Ovary (tissue), 9 donors: ENCODE results near the gene SLC19A1. TPM values are rescaled to one million over a fixed set of nuclear protein-coding genes. Genes with fewer than 3 reads are reported as not detected.

Experiments used
- DNase-seq, 5 donors: peaks; one replicate each; pipeline ENCODE4 v3.0.0-alpha.2; 2019 to 2020
- H3K27ac ChIP-seq, 2 donors: fragments of 200-600 bp; one replicate each; pipeline versions ENCODE4 v1.5.1 to v1.8.0; 2019 to 2022
- H3K27me3 ChIP-seq: fragments of 200-600 bp; one replicate; pipeline ENCODE4 v1.8.0; 2022
- H3K36me3 ChIP-seq: fragments of 200-600 bp; sonication (generic); one replicate; pipeline ENCODE4 v1.5.1; 2019
- H3K4me1 ChIP-seq: one replicate; pipeline ENCODE4 v1.8.1; 2013; ENCODE audit warnings: mild to moderate bottlenecking, moderate library complexity; ENCODE audit not compliant: insufficient read depth
- H3K4me3 ChIP-seq: fragments of 200-600 bp; sonication (generic); one replicate; pipeline ENCODE4 v1.5.1; 2017
- H3K9me3 ChIP-seq, 2 donors: fragments of 200-600 bp in 1 of 2; sonication (generic) in 1 of 2; one replicate each; pipeline versions ENCODE4 v1.5.1 to v1.8.1; 2013 to 2019; ENCODE audit warnings: mild to moderate bottlenecking in 1 of 2, moderate library complexity in 1 of 2
- EP300 ChIP-seq: sonication (generic); formaldehyde crosslinking; IDR thresholded peaks from one replicate; pipeline ENCODE4 v1.6.1; 2017; ENCODE audit warnings: antibody characterized with exemption
- POLR2A ChIP-seq: fragments of 450-650 bp; IDR thresholded peaks from one replicate; pipeline ENCODE4 v1.6.1; 2017; ENCODE audit warnings: antibody characterized with exemption, mild to moderate bottlenecking, moderate library complexity
- WGBS, 3 donors: extraction: QIAGEN DNeasy Blood & Tissue Kit in 1 of 3; methylation state at CpG; one replicate each; pipeline versions ENCODE4 v1.1.5 to v1.1.7; 2013 to 2017; 5-methylcytosine and 5-hydroxymethylcytosine counted together
- intact Hi-C, 4 donors: fragments of 100-400 bp; cut with DNase I; formaldehyde crosslinking; loops; one replicate each; pipeline versions ENCODE4 v1.11.0 to v1.15.1; 2022 to 2023
- polyA plus RNA-seq, 2 donors: library from polyadenylated mRNA; stranded (reverse); fragments of 200-250 nt in 1 of 2; fragments of 350-450 nt in 1 of 2; fragmentation: Illumina TruSeq in 1 of 2; extraction: RNeasy Lipid Tissue Mini Kit (QIAGEN cat#74804) in 1 of 2; gene quantifications; one replicate each; pipeline ENCODE4 v1.2.3, GENCODE V29; 2013 to 2014
- total RNA-seq, 7 donors: library from RNA; depleted of rRNA in 2 of 7; stranded (reverse); fragments of >200 nt in 2 of 7; fragmentation: NEBNext Ultra II Directional in 3 of 7; extraction: Animal tissue kit (Norgen Biotek cat#: 25700) in 3 of 7; gene quantifications; one replicate each; pipeline versions ENCODE4 v1.1.0 to v1.2.4, GENCODE V29; 2016 to 2023
- TF ChIP-seq, protein P1 (sequence below), 3 donors: fragments of 450-650 bp in 2 of 3; fragments of 200-600 bp in 1 of 3; IDR thresholded peaks; one replicate each; pipeline versions ENCODE4 v1.5.1 to v1.8.0; 2016 to 2022; ENCODE audit warnings: antibody characterized with exemption in 3 of 3, mild to moderate bottlenecking in 1 of 3
- donor health status: DM: no; HTN: no; CAD: no; lungs with moderate emphysema.
- donor health status: DM: no; HTN: no; CAD: no.
- donor health status: Bipolar disorder and iron deficiency.
- donor health status: DM: yes; HTN: yes; CAD: no.
- donor health status: DM: no; HTN: no; CAD: no.
- donor health status: DM: yes; HTN: yes; CAD: no.

Gene SLC19A1
- total and polyA plus RNA-seq, 9 donors: 0.88 to 18.2 (median 8.1) TPM

DNA sequence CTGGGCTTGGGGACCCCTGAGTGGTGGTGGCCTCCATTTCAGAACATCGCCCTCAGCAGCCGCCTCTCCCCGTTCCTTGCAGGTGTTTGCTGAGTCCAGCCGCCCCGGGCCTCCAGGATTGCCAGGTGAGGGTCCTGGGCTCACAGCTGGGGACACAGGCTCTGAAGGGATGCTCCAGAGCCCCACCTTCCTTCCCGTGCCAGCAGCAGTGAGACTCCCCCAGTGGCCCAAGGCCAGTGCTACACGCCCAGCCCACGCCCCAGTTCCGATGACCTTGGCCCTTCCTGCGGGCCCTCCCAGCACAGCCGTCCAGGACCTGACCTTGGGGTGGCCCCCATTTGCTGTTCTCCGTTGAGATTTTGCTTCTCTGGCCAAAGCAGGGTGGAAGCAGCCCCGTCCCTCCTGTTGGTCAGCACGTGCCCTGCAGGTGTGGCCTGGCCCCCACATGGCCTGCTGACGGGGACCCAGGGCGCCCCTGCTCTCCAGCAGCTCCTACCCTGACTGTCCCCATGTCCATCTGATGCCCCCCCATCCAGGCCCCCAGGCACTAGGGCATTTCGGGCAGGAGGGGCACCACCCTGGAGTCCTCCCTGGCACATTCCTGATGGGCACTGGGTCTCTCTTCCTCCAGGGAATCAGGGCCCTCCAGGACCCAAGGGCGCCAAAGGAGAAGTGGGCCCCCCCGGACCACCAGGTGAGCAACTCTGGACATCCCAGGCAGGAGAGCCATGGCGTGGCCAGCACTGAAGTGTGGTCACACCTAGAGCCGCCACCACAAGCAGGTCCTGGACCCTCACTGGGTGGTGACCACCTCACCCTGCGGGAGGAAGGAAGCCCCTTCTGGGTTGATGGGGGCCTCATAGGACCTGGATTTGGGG is 45.0 kb downstream of the SLC19A1 start:
- peak; percentile 32 to 80 (median 39) for DNase-seq
- Histone ChIP-seq H3K9me3 (no peaks in the 10 kb centered on the region), H3K4me1 (peaks cover 3% of the 10 kb centered on the region), H3K36me3 (no peaks in the 10 kb centered on the region), H3K4me3 (no peak overlapping the region), H3K27ac (peak overlapping the region in 1 of 2 donors; percentile 14), H3K27me3 (no peaks in the 10 kb centered on the region)
- WGBS, 3 donors: 54 to 61% (median 59%) methylated on average over 20 to 22 of the region's 22 CpGs
- TF ChIP-seq, protein P1, sequence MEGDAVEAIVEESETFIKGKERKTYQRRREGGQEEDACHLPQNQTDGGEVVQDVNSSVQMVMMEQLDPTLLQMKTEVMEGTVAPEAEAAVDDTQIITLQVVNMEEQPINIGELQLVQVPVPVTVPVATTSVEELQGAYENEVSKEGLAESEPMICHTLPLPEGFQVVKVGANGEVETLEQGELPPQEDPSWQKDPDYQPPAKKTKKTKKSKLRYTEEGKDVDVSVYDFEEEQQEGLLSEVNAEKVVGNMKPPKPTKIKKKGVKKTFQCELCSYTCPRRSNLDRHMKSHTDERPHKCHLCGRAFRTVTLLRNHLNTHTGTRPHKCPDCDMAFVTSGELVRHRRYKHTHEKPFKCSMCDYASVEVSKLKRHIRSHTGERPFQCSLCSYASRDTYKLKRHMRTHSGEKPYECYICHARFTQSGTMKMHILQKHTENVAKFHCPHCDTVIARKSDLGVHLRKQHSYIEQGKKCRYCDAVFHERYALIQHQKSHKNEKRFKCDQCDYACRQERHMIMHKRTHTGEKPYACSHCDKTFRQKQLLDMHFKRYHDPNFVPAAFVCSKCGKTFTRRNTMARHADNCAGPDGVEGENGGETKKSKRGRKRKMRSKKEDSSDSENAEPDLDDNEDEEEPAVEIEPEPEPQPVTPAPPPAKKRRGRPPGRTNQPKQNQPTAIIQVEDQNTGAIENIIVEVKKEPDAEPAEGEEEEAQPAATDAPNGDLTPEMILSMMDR (IDR thresholded peaks at IDR 0.05): peak in 1 of 3 donors; percentile 13
- TF ChIP-seq POLR2A: no peak
- intact Hi-C loops: no loop called here

GRCh38 chr21:45496151-45496967 is 45.9 kb downstream of the SLC19A1 start:
- 77 to 84% (median 78%) methylated on average over 18 of the region's 18 CpGs for WGBS, 3 donors
- intact Hi-C loops: no loop called here

DNA sequence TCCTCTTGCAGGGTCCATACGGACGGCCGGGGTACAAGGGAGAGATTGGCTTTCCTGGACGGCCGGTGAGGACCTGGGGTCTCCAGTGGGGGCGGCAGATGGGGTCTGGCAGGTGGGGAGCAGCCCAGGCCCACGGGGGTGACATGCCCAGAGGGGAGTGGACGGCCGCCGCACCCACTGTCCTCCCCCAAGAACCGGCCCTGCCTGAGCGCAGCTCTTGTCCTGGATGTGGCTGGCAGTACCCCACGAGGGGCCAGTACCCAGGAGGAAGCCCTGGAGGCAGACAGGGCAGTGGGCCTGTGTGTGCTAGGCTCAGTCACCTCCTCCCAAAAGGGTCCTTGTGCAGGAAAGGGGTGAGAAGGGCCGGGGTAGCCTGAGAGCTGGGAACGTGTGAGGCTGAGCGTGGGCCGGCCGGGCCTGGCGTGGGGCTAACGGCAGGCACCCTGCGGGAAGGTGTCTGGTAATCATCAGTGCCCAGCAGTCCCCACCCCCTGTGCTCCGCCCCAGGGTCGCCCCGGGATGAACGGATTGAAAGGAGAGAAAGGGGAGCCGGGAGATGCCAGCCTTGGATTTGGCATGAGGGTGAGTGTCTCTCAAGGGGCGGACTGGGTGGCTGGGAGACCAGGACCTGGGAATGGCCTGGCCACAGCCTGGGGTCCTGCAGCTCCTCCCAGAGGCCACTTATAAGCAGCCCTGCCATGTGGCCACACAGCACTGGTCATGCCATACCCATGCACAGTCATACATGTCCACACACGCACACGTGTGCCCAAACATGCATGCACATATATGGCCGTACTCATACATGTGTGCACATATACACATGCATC is 47.2 kb downstream of the SLC19A1 start:
- Histone ChIP-seq H3K9me3 (no peaks in the 10 kb centered on the region), H3K27ac (no peak overlapping the region), H3K36me3 (no peaks in the 10 kb centered on the region), H3K4me3 (no peak overlapping the region), H3K4me1 (peaks cover 3% of the 10 kb centered on the region), H3K27me3 (no peaks in the 10 kb centered on the region)
- WGBS, 3 donors: 83 to 87% (median 87%) methylated on average over 30 of the region's 30 CpGs
- intact Hi-C loops: no loop called here
- DNase-seq: peak in 3 of 5 donors; percentile 15 to 39 (median 17)
- TF ChIP-seq, protein P1 (IDR thresholded peaks at IDR 0.05): no peak
- TF ChIP-seq POLR2A (no peak), EP300 (no peak)

More at GRCh38 chr21:45496151-45496967, 45.9 kb downstream of the SLC19A1 start:
- peak in 4 of 5 donors; percentile 15 to 38 (median 18) for DNase-seq
- H3K27ac ChIP-seq: no peak overlapping the region
- H3K4me1 ChIP-seq: peaks cover 3% of the 10 kb centered on the region
- H3K9me3 ChIP-seq: no peaks in the 10 kb centered on the region
- no peaks in the 10 kb centered on the region for H3K36me3 ChIP-seq
- H3K27me3 ChIP-seq: no peaks in the 10 kb centered on the region
- no peak overlapping the region for H3K4me3 ChIP-seq
- no peak for TF ChIP-seq POLR2A
- no peak for TF ChIP-seq EP300
- TF ChIP-seq, protein P1 (IDR thresholded peaks at IDR 0.05): no peak
